ENCODE measurements around the gene RSPO1. TPM values are rescaled to one million over a fixed set of nuclear protein-coding genes. Genes with fewer than 3 reads are reported as not detected.

The RSPO1 gene
- total and polyA plus RNA-seq, 2 of the 4 experiments (the other 2 are of a cell fraction): not detected

GRCh38 chr1:37676281-37677142, 41.8 kb upstream of the RSPO1 start:
- Histone ChIP-seq H3K9ac (ENCODE audit: low read depth, low read length) (no peak overlapping the region), H2AK9ac (replicated peaks; ENCODE audit: low read depth, low read length, poor library complexity) (no peak overlapping the region), H3K79me1 (ENCODE audit: low read depth in 1 of 2, low read length in 2 of 2) (no peaks in the 10 kb centered on the region), H2BK5ac (ENCODE audit: low read depth, low read length, poor library complexity, severe bottlenecking) (no peak overlapping the region), H2AK5ac (ENCODE audit: low read depth, low read length) (no peak overlapping the region), H2AFZ (replicated peaks; ENCODE audit: low read length, poor library complexity) (no peak overlapping the region), H3K18ac (ENCODE audit: low read depth, low read length) (no peak overlapping the region), H4K5ac (ENCODE audit: low read depth, low read length) (no peak overlapping the region), H4K20me1 (ENCODE audit: insufficient read depth, low read length) (no peaks in the 10 kb centered on the region), H3K4me3 (ENCODE audit: insufficient read depth, low read depth, low read length) (no peak overlapping the region), H3K9me1 (ENCODE audit: insufficient read depth, low read length) (no peaks in the 10 kb centered on the region), H2BK15ac (ENCODE audit: low read depth, low read length) (no peak overlapping the region), H3K14ac (replicated peaks; ENCODE audit: low read depth, low read length) (no peak overlapping the region), H3K36me3 (ENCODE audit: control insufficient read depth, insufficient read depth, low read length) (0 out of 2 replicates have a peak, but pooled peaks cover 4% of the 10 kb centered on the region), H3K56ac (ENCODE audit: extremely low read depth, insufficient read depth, low read length) (no peak overlapping the region), H3K9me3 (ENCODE audit: control insufficient read depth, insufficient read depth, low read length) (no peaks in the 10 kb centered on the region), H2BK20ac (ENCODE audit: low read depth, low read length) (no peak overlapping the region), H2BK120ac (ENCODE audit: low read depth, low read length) (no peak overlapping the region), H3K23ac (ENCODE audit: low read depth, low read length) (no peak overlapping the region), H3K4me1 (ENCODE audit: control insufficient read depth, insufficient read depth, low read length) (no peaks in the 10 kb centered on the region), H3K4me2 (ENCODE audit: low read depth, low read length) (no peak overlapping the region), H3K4ac (ENCODE audit: low read depth, low read length) (no peak overlapping the region), H4K8ac (ENCODE audit: low read depth in 2 of 2, low read length in 2 of 2) (no peak overlapping the region), H3K27me3 (ENCODE audit: control insufficient read depth, insufficient read depth, low read length) (peaks cover 38% of the 10 kb centered on the region), H3K27ac (ENCODE audit: insufficient read depth, low read length) (no peak overlapping the region), H4K91ac (ENCODE audit: insufficient read depth, low read depth, low read length) (no peak overlapping the region)
- 33% methylated on average over 3 of the region's 14 CpGs; no CpG with 5 or more reads in 1 of the 2 experiments for WGBS, 2 experiments (ENCODE audit: extremely low coverage in 2 of 2, insufficient read length in 1 of 2)
- CTCF ChIA-PET: no interaction called here
- dilution Hi-C loops (cut with HindIII; ENCODE audit: low sequenced_read_pairs, unreplicated experiment) (no loop called here), intact Hi-C loops (cut with micrococcal nuclease) (no loop called here), in situ Hi-C loops (cut with MboI; ENCODE audit: low sequenced_read_pairs) (no loop called here)
- ATAC-seq (ENCODE audit: low read depth): no peak
- no peak for DNase-seq
- no TSS peak for BruUV-seq (replicated peaks)
- POLR2A ChIA-PET (ENCODE audit: unreplicated experiment): no interaction called here
- TF ChIP-seq MAZ (IDR thresholded peaks at IDR 0.05; ENCODE audit: borderline replicate concordance, low read depth, low read length) (no peak), RCOR1 (IDR thresholded peaks at IDR 0.05; ENCODE audit: insufficient replicate concordance, low read length) (no peak), CEBPB (IDR thresholded peaks at IDR 0.05; ENCODE audit: low read depth, low read length) (no peak), SMC3 (IDR thresholded peaks at IDR 0.05; ENCODE audit: low read depth, low read length) (no peak), POLR2A (IDR thresholded peaks at IDR 0.05; ENCODE audit: low read depth, low read length) (no peak), CHD1 (IDR thresholded peaks at IDR 0.05; ENCODE audit: low read depth, low read length) (no peak), FOS (IDR thresholded peaks at IDR 0.05; ENCODE audit: low read depth, low read length) (no peak), RFX5 (IDR thresholded peaks at IDR 0.05; ENCODE audit: low read depth, low read length) (no peak), MXI1 (IDR thresholded peaks at IDR 0.05; ENCODE audit: borderline replicate concordance, low read depth, low read length) (no peak), MAFK (IDR thresholded peaks at IDR 0.05; ENCODE audit: low read depth, low read length) (no peak), ELK1 (IDR thresholded peaks at IDR 0.05; ENCODE audit: borderline replicate concordance, low read depth, low read length) (no peak), RAD21 (IDR thresholded peaks at IDR 0.05; ENCODE audit: low read length) (no peak), NFE2L2 (IDR thresholded peaks at IDR 0.05; ENCODE audit: low read depth, low read length) (no peak), BHLHE40 (IDR thresholded peaks at IDR 0.05; ENCODE audit: low read depth, low read length) (no peak)
- TF ChIP-seq, protein P1, sequence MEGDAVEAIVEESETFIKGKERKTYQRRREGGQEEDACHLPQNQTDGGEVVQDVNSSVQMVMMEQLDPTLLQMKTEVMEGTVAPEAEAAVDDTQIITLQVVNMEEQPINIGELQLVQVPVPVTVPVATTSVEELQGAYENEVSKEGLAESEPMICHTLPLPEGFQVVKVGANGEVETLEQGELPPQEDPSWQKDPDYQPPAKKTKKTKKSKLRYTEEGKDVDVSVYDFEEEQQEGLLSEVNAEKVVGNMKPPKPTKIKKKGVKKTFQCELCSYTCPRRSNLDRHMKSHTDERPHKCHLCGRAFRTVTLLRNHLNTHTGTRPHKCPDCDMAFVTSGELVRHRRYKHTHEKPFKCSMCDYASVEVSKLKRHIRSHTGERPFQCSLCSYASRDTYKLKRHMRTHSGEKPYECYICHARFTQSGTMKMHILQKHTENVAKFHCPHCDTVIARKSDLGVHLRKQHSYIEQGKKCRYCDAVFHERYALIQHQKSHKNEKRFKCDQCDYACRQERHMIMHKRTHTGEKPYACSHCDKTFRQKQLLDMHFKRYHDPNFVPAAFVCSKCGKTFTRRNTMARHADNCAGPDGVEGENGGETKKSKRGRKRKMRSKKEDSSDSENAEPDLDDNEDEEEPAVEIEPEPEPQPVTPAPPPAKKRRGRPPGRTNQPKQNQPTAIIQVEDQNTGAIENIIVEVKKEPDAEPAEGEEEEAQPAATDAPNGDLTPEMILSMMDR (conservative IDR thresholded peaks at IDR 0.05; ENCODE audit: low read depth, low read length): no peak

Measured in IMR-90 (cell line).